Suppressor macrophage treated with lipopolysaccharide for 1 hour (primary cell): Measurements from ENCODE around the gene MYH16.
A peak's percentile ranks its signal among the peaks of the same experiment; 100 is the strongest.
"Not testable (repeated sequence)": the region's sequence is repeated elsewhere in the genome, so short reads cannot be mapped to it uniquely, and the experiment has no call there.

Experiments
- DNase-seq, 3 donors: peaks; one replicate each; pipeline ENCODE4 v3.0.0-alpha.2; 2020 to 2022

The MYH16 gene

DNA sequence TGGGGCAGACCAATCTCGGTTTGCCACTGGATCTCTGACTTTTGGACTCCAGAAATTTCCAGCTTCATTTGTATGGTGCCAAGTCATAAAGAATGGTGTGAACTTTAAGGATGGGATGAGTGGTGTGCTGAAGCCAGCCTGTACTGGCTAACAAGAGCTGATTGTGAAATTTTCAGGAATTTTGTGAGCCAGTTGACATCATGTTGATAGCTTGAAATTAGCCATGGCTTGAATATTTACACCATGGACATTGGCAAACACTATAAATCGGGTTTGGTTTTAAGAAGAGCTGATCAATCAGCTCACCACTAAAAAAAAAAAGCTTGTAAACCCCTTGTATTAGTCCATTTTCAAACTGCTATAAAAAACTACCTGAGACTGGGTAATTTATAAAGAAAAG, 14.1 kb upstream of the MYH16 start:
- no peak for DNase-seq

DNA sequence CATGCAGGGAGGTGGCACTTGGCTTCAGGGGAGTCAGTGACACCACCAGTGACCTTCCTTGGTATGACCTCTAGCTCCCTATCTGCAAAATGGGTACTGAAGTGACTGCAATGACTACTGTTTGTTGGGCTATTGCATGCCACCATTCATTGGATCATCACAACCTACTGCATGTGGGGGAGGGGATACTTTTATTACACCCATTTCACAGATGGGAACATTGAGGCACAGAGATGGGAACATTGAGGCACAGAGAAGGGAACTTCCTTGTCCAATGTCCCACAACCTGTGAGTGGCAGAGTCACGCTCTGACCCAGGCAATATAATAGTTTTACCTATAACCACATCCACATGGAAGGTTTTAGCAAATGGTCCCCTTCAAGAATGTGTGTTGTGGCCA, 12.2 kb upstream of the MYH16 start:
- DNase-seq: no peak

DNA sequence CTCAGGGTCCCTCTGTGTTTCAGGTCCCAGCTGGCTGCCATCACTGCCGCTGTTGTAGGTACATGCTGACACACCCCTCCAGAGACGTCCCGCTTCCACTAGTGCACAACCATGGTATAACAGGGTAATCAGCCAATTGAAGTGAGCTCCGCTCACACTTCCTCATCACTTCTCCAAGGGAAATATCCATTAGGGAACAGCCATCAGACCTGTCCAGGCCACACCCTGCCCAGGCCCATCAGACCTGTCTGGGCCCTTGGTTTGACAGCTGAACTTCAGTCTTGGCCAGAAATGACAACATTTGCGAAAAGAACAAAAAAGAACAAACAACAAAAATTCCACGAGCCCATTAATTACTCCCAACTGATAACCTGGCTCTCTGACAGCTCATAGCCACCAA, 11.0 kb upstream of the MYH16 start:
- DNase-seq: no peak

DNA sequence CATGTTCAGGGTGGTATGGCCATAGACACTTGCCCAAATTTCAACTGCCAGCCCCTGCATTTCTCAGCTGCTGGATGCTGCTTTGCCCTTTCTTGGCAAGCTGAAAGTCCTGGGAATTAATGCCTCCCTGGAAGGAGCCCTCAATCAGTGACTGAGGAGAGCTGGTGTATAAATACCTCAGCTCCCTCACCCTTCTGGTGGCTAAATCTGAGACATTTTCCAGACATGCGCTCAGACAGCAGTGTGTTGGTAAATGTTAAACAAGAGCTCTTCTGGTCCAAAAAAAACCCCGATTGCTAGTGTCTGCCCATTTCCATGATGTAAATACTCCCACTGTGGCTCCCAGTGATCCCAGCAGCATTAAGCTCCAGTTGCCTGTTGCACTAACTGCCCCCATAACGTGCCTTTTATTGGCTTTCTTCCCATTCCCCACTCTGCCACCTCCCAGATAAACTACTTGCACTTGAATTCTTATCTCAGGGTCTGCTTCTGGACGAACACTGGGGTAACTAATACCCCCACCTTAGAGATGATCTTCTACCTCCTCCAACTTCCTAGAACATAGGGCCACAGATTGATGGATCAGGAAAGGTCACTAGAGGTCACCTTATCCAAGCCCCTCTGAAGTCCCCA, 6.7 kb upstream of the MYH16 start:
- no peak for DNase-seq

DNA sequence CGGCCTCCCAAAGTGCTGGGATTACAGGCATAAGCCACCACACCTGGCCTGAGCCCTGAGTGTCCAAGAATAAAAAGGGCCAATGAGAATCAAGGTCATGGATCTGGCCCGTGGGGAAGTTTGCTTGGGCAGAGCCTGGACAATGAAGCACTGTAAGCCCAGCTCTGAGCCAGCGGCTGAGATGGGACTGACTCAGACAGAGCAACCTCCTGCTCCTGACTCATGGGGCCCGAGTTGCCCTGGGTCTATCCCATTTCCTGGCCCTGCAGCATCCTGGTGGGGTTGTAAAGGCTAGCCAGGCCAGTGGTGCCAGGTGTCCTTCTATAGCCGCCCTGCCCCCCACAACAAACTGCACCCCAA, 5.2 kb upstream of the MYH16 start:
- peak; percentile 25 to 35 (median 27) for DNase-seq

DNA sequence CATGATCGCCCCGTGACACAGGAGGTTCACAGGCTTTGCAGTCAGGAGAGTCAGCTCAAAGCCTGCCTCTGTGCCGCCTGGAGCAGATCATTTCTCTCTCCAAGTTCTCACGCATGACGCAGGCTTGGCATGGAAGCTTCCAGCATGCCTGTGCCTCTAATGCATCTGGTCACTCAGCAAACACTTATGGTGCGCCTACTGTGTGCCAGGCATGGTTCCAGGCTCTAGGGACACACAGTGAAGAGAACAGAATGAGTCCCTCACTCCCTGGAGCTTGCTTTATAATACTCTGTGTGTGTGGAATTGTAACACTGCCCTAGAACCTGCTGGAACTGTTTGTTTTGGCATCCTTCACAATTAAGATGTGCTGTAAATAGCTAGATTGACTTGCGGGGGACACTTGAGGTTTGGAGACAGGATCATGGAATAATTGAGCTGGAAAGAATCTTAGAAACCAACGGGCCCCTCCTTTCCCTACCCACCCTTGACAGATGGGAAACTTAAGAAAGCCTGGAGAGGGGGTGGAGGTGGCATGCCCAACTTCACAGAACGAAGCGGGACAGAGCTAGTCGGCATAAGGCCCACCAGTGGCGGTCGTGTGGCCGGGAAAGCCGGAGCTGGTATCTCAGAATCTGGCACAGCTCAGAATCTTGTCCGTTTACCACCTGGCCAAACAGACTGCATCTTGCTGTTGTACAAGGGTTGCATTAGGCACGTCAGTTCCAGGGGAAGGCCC, 4.6 kb upstream of the MYH16 start:
- no peak for DNase-seq

DNA sequence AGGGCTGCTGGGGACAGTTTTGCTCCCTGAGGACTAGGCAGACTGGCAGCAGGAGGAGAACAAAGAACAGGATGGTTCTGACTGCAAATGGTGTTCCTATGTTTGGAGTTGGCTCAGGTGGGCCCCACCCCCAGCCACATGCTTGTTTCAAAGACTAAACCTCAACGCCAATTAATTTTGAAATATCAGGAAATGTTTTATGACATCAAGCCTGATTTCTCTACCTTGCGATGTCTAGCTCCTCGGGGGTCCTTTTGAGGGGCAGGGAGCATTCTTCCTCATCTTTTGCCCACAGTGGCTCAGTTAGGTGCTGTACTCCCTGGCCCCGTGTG, 4.1 kb upstream of the MYH16 start:
- no peak for DNase-seq

DNA sequence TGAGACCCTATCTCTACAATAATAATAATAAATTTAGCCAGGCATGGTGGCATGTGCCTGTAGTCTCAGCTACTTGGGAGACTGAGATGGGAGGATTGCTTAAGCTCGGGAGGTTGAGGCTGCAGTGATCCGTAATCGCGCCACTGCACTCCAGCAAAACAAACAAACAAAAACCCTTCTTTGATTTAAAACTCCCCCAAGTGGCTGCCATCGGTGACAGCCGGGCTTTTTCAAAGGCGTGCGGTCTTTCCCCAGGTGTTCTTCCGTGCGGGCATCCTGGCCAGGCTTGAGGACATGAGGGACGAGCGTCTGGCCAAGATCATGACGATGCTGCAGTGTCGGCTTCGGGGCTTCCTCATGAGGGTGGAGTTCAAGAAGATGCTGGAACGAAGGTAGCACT, 1.9 kb upstream of the MYH16 start:
- DNase-seq: no peak

DNA sequence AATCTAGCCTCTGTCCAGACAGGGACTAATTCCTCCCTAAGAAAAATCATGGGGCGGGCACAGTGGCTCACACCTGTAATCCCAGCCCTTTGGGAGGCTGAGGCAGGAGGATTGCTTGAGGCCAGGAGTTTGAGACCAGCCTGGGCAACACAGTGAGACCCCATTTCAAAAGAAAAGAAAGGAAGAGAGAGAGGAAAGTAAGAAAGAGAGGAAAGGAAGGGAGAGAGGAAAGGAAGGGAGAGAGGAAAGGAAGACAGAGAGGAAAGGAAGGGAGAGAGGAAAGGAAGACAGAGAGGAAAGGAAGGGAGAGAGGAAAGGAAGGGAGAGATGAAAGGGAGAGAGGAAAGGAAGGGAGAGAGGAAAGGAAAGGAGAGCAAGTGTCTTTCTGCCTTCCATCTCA, 922 bp downstream of the MYH16 start:
- DNase-seq: not testable (repeated sequence)

DNA sequence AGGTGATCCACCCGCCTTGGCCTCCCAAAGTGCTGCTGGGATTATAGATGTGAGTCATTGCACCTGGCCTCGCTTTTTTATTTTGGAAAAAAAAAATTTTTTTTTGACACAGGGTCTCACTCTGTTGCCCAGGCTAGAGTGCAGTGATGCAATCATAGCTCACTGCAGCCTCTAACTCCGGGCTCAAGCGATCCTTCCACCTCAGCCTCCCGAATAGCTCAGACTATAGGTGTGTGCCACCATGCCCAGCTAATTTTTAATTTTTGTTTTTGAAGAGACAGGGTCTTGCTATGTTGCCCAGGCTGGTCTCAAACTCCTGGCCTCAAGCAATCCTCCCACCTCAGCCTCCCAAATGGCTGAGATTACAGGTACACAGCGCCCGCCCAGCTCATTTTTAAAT, 2.3 kb downstream of the MYH16 start:
- DNase-seq: not testable (repeated sequence)

DNA sequence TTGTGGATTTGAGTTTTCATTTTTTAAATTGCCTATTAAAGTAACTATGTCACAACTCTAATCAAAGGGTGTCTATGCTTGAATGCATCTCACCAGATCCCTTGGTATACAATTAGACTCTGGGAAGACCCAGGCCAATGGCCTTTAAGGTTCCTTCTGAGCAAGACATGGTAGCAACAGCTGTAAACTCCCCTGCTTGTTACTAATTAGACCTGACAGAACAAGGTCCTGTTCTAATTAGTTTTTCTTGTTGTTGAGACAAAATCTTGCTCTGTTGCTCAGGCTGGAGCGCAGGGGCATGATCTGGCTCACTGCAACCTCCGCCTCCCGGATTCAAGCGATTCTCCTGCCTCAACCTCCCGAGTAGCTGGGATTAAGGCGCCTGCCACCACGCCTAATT, 2.9 kb downstream of the MYH16 start:
- DNase-seq: no peak

DNA sequence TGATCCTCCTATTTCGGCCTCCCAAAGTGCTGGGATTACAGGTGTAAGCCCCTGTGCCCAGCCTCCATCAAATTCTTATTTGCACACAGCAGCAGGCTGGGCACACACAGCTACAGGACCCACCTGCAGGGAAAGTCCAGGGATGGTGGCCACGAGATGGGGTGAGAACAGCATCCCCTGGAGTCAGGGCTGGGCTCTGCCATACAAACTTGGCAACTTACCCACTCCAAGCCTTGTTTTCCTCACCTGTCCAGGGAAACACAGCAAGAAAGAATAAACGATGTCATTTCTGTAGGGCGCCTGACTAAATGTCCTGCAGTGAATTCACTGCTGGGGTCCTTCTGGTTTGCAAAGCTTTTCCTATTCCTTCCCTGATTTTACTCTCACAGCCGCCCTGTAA, 5.5 kb downstream of the MYH16 start:
- no peak for DNase-seq

DNA sequence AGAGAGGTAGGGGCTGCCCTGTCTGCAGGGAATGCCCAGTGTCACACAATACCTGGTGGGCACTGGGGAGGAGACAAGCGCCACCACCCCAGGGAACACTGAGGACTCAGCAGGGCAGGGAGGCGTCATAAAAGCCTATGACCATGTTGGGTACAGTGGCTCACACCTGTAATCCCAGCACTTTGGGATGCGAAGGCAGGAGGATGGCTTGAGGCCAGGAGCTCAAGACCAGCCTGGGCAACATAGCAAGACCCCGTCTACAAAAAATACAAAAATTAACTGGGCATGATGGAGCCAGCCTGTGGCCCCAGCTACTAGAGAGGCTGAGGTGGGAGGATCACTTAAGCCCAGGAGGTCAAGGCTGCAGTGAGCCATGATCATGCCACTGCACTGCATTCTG, 11.5 kb downstream of the MYH16 start:
- not testable (repeated sequence) for DNase-seq

DNA sequence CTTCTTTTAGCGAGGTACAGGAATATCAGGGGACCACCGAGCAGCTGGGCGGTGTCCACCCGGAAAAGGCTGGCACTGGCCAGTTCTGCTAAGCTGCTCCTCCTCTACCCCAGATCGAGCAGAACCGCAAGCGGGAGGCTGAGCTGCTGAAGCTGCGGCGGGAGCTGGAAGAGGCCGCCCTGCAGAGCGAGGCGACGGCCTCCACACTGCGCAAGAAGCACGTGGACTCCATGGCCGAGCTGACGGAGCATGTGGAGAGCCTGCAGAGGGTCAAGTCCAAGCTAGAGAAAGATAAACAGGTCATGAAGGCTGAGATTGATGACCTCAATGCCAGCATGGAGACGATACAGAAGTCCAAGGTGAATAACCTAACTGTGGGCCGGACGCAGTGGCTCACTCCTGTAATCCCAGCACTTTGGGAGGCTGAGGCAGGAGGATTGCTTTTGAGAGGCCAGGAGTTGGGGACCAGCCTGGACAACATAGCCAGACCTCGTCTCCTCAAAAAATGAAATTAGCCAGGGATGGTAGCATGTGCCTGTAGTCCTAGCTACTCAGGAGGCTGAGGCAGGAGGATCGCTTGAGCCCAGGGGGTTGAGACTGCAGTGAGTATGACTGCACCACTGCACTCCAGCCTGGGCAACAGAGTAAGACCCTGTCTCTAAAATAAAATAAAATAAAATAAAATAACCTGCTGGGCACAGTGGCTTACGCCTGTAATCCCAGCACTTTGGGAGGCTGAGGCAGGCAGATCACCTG, 15.3 kb downstream of the MYH16 start:
- no peak for DNase-seq

DNA sequence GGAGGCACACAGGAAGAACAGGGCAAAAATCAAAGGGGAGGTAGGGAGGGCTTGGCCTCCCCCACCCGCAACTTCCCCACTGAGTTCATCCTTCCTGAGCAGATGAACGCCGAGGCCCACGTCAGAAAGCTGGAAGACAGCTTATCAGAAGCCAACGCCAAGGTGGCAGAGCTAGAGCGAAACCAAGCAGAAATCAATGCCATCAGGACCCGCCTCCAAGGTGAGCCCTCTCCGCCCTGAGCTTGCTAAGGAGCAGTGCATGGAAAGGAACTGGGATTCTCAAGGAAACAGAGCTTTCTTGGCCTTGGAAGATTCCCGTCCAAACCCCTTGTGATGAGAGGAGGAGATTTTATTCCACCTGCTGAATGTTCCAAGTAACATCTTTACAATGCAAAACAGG, 16.5 kb downstream of the MYH16 start:
- DNase-seq: no peak

DNA sequence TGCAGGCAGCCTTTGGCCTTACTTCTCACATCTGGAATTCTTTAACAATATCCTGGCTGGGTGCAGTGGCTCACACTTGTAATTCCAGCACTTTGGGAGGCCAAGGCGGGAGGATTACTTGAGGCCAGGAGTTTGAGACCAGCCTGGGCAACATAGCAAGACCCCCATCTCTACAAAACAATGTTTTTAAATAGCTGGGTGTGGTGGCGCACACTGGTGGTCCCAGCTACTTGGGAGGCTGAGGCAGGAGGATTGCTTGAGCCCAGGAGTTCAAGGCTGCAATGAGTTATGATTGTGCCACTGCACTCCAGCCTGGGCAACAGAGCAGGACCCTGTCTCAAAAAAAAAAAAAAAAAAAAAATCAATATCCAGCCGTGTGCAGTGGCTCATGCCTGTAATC, 17.5 kb downstream of the MYH16 start:
- DNase-seq: not testable (repeated sequence)

DNA sequence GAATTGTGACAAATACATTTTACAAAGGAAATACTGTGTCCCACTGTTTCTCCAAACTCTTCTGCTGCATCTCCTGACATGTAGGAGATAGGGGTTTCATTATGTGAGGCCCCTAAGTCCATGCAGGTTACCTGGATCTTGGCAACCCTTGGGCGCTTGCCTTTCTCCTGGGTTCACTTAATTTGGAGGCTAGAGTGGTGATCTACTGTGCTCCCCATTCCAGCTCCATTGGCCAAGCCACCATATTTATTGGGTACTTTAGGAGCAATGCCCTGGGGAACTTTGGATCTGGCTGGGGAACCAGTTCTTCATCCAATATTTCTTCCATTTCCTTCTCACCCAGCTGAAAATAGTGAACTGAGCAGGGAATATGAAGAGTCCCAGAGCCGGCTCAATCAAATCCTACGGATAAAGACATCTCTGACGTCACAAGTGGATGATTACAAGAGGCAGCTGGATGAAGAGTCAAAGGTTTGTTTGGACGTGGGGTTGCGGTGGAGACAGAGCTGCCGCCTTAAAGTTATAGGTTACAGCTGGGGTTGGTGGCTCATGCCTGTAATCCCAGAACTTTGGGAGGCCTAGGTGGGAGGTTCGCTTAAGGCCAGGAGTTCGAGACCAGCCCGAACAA, 18.5 kb downstream of the MYH16 start:
- no peak for DNase-seq

DNA sequence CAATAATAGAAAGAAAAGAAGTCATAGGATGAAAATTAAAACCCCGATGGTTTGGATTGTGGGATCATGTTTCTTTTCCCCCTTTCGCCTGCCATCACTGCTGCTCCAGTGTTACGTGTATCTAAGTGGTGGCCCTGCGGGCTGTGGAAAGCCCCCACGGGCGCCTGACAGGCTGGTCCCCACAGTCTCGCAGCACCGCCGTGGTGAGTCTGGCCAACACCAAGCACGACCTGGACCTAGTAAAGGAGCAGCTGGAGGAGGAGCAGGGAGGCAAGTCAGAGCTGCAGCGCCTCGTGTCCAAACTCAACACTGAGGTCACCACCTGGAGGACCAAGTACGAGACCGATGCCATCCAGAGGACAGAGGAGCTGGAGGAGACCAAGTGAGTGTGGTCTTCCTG, 19.5 kb downstream of the MYH16 start:
- no peak for DNase-seq

DNA sequence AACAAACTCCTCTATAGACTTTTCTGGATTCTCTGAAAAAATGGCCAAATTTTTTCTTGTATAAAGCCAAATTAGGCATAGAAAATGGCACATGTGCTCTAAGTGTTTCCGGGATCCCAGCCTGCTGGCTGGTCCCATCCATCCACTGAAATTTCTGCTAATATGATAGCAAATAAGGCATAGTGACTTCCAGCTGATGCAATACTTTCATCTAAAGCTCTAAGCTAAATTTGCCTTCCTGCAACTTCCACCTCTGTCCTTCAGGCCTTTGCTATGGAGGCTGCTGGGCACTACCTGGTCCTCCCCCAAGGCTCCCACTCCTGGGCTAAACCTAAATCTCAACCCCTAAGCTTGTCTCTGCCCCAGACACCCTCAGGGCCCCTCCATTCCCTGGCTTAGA, 20.5 kb downstream of the MYH16 start:
- no peak for DNase-seq

DNA sequence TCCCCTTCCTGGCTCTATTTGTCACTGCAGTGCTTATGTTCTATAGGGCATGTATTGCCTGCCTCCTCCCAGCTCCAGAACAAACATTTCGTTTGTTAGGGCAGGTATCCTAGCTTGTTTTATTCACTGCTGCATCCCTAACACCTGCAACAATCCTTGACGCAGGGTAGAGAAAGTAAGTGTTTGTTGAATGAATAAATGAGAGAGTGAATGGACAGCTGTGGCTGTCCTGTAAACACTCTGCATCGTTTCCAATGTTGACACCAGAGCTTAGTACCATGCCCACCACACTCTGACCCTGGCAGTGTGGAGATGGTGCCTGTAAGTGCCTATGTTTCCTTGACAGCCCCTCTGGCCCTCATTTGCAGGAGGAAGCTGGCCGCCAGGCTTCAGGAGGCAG, 21.0 kb downstream of the MYH16 start:
- no peak for DNase-seq

DNA sequence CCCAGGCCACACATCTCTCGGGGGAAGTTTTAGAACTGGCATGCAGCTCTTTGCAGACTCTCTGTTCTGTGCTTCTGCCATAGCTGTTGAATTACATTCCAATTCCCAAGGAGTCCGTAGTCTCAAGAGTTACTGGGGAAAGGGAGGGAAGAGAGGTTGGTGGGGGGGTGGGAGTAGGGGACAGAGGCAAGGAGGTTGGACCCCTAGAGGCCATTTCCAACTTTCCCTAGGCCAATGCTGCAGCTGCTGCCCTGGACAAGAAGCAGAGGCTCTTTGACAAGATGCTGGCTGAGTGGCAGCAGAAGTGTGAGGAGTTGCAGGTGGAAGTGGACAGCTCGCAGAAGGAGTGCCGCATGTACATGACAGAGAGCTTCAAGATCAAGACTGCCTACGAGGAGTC, 23.8 kb downstream of the MYH16 start:
- DNase-seq: no peak

DNA sequence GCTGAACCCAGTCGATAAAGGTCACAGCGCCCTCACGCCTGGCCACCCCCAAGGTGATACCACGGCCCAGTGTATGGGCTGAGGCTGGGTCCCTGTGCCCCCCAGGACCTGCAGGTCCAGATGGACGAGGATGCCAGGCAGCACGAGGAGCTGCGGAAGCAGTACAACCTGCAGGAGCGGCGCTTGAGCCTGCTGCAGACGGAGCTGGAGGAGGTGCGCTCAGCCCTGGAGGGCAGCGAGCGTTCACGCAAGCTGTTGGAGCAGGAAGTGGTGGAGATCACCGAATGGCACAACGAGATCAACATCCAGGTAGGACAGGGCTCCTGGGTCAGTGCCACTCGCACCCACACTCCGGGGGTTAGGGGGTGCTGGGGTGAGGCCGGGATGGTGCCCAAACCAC, 28.9 kb downstream of the MYH16 start:
- DNase-seq: no peak

DNA sequence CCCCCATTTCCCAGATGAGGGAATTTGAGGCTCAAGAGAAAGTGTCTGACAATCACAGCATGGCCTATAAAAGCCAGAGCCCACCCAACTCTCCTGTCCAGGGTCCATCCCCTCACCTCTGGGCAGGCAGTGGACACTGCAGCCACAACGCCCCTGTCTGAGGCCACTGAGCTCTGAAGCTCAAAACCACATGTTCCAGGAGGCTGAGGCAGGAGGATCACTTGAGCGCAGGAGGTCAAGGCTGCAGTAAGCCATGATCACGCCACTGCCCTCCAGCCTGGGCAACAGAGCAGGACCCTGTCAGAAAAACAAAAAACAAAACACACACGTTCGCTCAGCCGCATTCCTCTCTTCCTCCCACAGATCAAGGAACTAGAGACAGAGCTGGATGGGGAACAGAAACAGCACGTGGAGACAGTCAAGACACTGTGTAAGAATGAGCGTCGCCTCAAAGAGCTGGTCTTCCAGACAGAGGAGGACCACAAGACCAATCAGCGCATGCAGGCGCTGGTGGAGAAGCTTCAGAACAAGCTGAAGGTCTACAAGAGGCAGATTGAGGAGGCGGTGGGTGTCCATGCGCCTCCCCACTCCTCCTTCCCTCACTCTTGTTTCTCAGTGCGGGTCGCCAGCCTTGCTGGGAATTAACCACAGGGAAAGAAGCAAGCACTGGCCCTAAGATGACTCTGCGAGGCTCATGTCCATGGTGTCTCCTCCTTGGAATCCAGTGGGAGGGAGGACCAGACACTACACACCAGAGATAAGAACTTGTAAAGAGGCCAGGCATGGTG, 33.0 kb downstream of the MYH16 start:
- peak in 1 of 3 donors; percentile 16 for DNase-seq
